Left ventricle myocardium superior (tissue), 1 donor: Measurements from ENCODE around the gene ZNF532. TPM values are rescaled to one million over a fixed set of nuclear protein-coding genes. Genes with fewer than 3 reads are reported as not detected.

Experiments
- ATAC-seq: fragments of 200-7000 bp; cut with Tn5 transposase; one replicate; pipeline ENCODE4 v1.9.1; 2020; ENCODE audit warnings: mild to moderate bottlenecking, moderate library complexity
- DNase-seq: peaks from one replicate; pipeline ENCODE4 v3.0.0-alpha.2; 2020
- intact Hi-C: fragments of 100-400 bp; cut with micrococcal nuclease; formaldehyde crosslinking; loops from one replicate; pipeline ENCODE4 v1.11.0; 2022
- total RNA-seq: library from RNA; stranded (reverse); fragmentation: NEBNext Ultra II Directional; extraction: Animal tissue kit (Norgen Biotek cat#: 25700); gene quantifications from one replicate; pipeline ENCODE4 v1.2.1, GENCODE V29; 2021
- donor health status: DM: no; HTN: yes; CAD: no; lungs with severe emphysema.

Gene ZNF532
- total RNA-seq, 1 donor from 2014 or later, result 64.2 TPM

DNA sequence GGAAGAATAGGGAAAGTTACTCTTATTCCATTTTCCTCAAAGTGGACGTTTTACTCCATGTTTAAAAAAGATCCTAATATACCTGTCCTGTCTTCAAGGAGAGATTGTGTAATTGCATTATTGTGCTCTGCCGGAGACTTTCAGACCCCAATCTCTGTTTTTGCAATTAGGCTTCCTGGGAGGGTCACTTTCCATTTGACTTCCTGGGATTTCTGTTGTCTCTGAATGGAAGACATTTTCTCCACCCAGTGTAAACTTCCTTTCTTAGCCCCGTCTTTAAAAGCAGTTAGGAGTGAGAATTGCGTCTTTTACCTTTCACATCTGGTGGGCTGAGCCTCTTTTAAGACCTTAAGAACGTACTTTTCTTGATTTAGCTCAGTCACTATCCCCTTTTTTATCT, 63.0 kb downstream of the ZNF532 start:
- DNase-seq (no peak), ATAC-seq (peak; percentile 39)
- intact Hi-C loops, result no loop called here

DNA sequence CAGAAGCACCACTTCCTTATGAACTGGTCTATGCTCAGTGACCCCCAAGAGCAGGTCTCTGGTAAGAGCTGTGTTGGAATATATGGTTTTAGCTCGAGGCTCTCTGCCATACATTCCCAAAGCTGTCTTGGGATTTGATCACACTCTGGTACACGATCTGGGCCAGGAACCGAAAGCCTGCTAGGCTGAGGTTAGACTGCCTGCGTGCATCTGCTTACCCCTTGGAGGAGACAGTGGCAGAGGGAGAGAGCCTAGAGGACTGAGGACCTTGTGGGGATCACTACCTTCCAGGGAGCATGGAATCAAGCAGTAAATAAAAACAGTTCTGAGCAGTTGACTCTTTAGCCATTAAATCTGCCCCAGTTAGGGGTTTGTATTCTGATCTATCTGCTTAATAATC, 63.7 kb downstream of the ZNF532 start:
- ATAC-seq (peak; percentile 56), DNase-seq (no peak)
- intact Hi-C loops, result no loop called here

DNA sequence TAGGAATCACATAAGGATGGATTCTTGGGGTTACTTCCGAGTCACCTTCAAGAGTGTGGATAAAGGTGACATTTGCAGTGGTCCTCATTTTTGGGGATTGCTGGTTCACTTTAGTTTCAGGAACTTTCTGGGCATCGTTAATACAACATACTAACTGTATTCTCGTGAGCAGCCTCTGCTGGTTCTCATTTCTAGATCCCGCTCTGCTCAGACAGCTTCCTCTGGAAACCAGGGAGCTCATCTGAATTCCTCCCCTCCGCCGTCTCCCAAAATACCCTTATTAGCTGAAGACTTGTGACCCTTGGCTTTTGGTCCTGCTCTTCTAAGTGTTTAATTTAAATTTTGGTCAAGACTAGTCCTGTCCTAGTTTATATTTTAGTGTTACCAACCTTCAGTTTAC, 64.5 kb downstream of the ZNF532 start:
- intact Hi-C loops, result no loop called here
- no peak for DNase-seq
- ATAC-seq, result peak; percentile 25

DNA sequence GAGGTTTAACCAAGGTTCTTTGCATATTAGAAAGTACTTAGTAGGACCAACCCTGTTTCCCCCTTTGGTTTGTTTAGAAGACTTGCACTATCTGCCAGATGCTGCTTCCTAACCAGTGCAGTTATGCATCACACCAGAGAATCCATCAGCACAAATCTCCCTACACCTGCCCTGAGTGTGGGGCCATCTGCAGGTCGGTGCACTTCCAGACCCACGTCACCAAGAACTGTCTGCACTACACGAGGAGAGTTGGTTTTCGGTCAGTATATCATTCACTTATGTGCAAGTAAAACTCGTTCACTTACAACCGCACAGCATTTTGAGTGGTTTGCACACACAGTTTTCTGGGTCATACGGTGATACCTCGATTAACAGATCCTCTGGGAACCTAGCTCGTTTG, 69.7 kb downstream of the ZNF532 start:
- intact Hi-C loops, result no loop called here
- ATAC-seq (no peak), DNase-seq (no peak)

DNA sequence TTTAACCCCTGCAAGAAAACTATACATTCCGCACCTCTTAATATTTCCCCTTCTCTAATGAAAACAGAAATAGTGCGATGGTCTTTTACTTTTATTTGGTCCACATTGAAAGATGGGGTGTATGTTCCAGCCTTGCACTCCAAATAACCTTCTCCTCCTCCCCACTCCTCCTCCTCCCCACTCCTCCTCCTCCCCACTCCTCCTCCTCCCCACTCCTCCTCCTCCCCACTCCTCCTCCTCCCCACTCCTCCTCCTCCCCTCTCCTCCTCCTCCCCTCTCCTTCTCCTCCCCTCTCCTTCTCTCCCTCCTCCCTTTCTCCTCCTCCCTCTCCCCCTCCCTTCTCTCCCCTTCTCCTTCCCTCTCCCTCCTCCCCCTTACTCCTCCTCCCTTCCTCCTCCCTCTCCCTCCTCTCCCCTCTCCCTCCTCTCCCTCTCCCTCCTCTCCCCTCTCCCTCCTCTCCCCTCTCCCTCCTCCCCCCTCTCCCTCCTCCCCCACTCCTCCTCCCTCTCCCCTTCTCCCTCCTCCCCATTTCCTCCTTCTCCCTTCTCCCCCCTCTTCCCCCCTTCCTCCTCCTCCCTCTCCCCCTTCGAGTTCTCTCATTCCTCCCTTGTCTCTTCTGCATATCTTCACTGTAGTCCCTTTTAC, 70.4 kb downstream of the ZNF532 start:
- intact Hi-C loops, result no loop called here
- no peak for ATAC-seq
- DNase-seq, result no peak

DNA sequence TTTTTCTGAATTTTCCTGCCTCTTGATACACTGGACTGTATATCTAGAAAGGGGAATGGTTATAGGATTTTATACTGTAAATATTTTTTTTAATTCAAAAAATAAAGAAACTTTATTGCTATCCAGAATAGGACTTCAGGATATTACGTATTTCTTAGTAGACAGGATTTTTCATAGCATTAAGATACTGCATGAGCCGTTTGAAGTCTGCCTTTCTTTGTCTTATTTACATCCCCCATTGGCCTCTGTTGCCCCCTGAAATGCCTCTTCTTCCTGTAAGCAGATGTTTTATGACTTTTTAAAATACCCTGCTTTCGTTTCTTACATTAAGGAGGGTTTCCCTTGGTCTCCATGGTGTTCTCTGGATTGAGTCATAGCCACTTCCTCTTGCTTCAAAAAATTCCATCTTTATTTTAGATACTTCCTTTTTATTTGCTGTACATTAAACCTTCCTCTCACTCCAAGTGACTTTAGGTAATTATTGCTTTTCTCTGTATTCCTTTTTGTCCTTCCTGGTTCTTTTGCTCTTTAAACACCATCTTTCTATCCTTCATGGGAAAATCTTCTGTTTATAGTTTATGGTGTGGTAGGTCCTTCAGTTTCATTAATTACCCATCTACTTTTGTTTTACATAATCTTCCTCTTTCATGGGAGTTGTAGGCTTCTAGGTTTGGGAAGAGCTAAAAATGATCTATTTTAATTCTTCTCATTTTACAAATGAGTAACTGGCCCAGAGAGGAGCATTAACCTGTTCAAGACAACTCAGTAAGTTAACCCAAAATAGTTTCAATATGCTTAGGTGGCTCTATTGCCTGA, 72.6 kb downstream of the ZNF532 start:
- DNase-seq (no peak), ATAC-seq (no peak)
- intact Hi-C loops, result no loop called here

DNA sequence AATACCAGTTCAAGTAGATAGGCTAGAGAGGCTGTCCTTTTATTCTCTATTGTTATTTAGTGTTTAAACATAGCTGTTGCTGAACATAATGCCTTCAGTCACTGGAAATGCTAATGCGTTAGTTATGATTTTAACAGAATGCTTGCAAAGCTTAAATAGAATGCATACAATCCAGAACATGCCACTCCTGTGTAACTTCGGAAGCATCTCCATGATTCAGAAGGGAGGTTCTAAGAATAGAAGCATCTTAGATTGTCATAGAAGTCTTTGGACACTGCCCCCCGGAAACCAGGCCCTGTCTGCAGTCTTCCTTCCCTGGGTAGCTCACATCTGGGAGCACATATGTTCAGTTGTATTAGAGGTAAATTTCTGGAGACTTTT, 73.2 kb downstream of the ZNF532 start:
- intact Hi-C loops, result no loop called here
- no peak for ATAC-seq
- DNase-seq, result no peak

DNA sequence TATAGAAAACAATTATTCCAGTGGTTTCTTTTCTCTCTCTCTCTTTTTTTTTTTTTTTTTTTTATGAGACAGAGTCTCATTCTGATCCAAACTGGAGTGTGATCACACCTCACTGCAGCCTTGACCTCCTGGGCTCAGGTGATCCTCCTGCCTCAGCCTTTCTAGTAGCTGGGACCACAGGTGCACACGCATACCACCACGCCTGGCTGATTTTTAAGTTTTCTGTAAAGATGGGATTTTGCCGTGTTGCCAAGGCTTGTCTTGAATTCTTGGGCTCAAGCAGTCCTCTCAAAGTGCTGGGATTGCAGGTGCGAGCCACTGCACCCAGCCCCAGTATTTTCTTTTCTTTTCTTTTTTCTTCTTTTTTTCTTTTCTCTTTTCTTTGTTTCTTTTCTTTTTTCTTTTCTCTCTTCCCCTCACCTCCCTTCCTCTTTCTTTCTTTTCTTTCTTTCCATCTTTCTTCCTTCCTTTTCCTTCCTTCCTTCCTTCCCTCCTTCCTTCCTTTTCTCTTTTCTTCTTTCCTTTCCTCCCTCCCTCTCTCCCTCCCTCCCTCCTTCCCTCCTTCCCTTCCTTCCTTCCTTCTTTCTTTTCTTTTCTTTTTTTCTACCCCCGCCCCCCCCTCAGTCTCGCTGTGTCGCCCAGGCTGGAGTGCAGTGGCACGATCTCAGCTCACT, 76.9 kb downstream of the ZNF532 start:
- ATAC-seq, result no peak
- no peak for DNase-seq
- intact Hi-C loops, result no loop called here

DNA sequence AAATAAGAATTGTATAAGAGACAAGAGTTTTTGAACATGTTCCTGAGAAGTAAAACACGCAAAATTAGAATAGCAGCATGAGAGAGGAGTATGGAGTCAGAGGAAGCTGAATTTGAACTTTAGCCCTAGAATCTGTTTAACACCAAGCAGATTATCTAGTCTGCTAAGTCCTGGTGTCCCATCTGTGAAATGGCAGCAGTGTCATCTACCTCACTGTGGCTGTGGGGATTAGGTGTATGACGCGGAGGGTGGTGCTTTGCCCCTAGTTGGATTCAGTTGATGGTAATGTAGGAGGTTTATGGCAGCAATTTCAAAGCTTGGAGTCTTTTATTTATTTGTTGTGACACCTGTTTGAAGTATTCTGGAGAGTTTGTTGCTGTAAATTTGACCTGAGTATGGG, 79.2 kb downstream of the ZNF532 start:
- DNase-seq (no peak), ATAC-seq (no peak)
- intact Hi-C loops, result no loop called here

DNA sequence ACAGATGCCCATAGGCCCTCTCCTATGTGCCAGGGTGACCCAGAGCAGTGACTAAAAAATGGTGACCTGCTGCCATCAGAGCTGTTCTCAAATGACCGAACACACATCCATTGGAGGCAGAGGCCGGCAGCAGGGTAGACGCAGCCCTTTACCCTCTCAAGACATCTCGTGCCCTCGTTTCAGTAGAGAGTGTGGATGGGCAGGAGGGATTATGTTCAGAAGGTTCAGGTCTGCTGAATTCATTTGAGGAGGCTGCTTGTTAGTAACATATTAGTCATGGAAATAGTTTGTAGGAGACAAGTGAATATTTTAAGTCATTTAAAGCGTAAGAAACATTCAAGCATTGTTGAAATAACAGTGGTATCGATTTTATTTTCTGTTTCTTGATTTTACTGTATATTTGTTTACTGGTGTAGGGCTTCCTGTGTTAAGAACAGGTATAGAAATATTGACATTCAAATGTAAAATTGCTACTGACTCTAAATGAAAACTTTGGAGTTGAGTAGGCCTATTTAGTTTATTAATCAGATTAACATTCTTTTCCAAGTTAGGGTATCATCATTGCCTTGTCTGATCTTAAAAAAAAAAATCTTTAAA, 82.6 kb downstream of the ZNF532 start:
- no peak for ATAC-seq
- no peak for DNase-seq
- intact Hi-C loops, result no loop called here

DNA sequence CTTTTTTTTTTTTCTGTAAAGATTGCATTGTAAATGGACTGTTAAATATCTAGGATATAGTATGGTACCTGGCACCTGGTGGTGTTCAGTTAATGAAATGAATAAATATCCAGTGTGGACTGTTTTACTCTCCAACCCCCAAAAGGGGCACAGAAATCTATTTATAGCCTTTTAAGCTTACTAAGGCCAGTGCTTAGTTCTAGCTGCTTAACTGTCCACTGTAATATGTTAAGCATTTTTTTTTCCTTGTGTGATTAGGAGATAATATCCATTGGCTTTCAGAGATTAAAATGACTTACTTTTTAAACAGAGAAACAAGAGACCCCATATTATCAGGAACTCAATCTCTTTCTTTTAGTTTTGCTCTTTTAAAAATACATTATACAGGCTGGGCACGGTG, 84.4 kb downstream of the ZNF532 start:
- intact Hi-C loops, result no loop called here
- no peak for DNase-seq
- no peak for ATAC-seq

DNA sequence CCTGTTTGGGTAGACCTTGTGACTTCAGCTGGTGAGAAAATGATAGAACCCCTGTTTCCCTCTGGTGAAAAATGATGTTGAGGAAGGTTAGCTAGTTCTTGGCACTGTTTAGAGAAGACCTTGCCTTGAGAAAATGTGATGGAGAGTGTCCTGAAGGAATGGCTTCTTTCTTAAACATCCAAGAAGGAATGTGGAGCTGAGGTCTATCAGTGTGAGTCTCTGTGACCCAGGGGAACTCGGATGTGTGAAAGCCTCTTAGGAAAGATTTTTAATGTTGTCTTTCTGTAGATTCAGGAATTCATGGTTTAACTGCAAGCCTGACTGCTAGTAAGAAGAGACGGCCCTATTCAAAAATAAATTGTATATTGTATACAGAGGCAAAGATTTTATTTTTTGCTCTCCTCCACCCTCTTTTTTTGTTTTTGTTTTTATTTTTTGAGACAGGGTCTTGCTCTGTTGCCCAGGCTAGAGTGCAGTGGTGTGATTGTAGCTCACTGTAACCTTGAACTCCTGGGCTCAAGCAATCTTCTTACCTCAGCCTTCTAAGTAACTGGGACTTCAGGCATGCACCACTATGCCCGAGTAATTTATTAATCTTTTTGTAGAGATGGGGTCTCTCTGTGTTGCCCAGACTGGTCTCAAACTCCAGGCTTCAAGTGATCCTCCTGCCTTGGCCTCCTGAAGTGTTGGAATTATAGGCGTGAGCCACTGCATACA, 87.5 kb downstream of the ZNF532 start:
- ATAC-seq (no peak), DNase-seq (no peak)
- intact Hi-C loops, result no loop called here

DNA sequence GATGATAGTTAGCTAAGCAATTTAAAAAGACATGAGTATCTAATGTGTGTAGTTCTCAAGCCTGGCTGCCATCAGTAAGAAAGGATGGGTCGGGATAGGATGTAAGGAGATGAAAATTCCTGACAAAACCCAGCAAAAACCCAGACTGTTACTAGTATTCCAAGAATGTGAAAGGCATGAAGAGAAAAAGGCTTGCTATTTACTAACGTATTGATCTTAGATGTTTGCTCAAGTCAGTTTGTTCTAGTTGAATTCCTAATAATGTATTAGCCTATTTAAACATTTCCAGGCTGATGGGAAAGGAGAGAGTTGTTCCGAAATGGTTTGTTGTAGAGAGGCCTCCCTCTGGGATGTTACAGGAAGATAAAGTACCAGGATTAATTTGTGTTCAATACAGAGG, 88.2 kb downstream of the ZNF532 start:
- DNase-seq, result no peak
- intact Hi-C loops, result no loop called here
- ATAC-seq, result no peak

DNA sequence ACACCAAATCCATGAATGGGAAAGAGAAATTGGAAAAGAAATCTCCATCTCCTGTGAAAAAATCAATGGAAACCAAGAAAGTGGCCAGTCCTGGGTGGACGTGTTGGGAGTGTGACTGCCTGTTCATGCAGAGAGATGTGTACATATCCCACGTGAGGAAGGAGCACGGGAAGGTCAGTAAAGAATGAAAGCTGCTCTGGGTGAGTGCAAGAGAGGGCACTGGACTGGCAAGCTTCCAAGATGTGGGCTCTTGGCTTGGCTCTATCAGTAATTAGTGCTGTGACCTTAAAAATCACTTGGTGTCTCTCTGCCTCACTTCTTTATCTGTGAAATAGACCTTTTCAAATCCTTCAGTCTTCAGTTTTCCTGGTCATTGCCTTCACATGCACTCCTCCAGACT, 89.0 kb downstream of the ZNF532 start:
- intact Hi-C loops, result no loop called here
- DNase-seq (peak; percentile 62), ATAC-seq (peak; percentile 94)

DNA sequence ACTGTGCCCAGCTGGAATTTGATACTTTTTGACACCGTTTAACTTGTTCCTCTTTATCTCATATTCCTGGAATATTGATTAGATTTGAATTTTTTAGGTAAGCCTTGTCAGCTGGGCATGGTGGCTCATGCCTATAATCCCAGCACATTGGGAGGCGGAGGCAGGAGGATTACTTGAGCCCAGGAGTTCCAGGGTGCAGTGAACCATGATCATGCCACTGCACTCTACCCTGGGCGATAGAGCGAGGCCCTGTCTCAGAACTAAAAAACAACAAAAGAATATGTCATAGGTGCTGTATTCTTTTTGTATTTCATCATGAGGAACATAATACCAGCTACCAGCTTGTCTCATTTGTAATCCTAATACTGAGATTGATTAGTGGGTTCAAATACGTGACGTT, 90.3 kb downstream of the ZNF532 start:
- intact Hi-C loops, result no loop called here
- ATAC-seq, result no peak
- no peak for DNase-seq

DNA sequence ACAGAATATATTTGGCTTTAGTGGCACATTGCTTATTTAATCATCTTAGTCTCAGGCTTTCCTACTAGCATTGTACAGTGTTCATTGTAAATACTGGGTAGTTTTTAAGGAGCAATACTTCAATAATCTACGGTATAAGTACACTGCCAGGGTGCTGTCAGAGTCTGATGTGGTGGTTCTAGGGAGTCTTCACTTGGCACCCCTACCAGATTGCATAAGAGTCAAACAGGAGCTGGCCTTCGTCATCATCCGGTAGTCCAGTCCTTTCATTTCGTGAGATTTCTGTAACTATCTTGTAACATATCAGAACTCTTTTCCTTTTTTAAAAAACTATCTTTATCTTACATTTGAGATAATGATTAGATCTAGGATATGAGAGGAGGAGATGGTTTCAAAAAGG, 91.1 kb downstream of the ZNF532 start:
- DNase-seq (no peak), ATAC-seq (peak; percentile 65)
- intact Hi-C loops, result no loop called here

DNA sequence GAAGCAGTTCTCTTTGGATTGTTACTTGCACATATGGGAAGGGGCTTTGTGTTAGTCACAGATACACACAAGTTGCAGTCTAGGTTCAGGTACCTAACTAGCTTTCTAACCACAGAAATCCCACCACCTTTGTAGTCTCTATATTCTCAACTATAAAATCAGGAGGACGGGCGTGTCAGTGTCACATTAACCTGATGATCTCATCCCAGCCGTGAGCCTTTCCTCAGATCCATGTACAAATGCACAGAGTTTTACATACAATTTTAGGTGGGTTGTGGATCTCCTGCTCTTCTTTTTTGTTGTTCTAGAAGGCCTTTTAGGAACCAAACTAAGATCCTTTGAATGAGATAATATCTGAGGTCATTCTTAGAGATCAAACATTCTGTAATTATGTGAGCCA, 94.0 kb downstream of the ZNF532 start:
- intact Hi-C loops, result no loop called here
- DNase-seq, result no peak
- ATAC-seq, result no peak

DNA sequence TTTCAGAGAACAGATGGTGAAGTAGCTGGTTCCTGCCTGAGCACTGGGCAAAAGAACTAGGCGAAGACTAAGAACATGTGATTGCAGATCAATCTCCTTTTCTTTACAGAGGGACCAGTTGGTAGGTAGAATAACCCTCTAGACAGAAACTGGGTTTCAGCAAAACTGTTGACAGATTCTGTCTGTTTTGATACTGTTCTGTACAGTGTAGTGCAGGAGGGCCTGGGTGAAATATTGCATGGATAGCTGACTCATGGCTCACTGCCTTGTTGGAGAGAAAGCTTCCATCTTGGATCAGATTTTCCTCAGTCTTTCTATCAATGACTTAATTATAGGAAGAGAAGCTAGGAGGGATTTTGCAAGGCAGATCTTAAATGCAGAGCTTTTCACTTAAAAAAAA, 95.8 kb downstream of the ZNF532 start:
- DNase-seq (no peak), ATAC-seq (no peak)
- intact Hi-C loops, result no loop called here

DNA sequence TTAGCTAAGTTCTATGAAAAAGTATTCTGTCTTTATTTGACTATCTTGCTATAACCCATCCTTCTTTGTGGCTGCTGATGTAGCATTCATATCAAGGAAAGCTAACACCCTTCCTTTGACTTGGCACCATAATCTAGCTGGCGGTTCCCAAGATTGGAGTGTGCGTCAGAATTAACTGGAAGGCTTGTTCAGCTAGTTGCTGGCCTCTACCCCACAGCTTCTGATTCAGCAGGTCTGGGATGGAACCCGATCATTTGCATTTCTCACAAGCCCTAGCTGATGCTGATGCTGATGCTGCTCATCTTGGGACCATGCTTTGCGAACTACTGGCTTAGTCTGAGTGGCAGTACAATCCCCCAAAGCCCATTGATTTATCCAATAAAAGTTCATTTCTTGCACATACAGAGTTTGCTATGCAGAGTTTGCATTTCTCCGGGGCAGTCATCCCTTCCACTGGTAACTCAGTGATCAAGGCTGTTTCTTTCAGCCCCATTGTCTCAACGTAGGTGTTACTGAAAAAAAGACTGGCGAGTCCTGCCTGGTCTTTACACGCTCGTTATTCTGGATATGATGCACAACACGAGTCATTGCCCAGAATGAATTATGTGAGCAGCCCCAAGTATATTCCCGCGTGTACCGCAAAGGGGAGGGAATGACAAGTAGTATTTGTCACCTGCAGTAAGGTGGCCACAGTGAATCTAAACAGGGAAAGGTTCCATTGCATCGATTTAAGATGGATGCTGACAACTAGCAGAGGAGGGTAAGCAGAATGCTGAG, 96.5 kb downstream of the ZNF532 start:
- intact Hi-C loops, result no loop called here
- ATAC-seq, result peak; percentile 79
- DNase-seq, result no peak
